CD14-positive monocyte (primary cell): ENCODE measurements around the gene NXF1. TPM values are rescaled to one million over a fixed set of nuclear protein-coding genes. Genes with fewer than 3 reads are reported as not detected.

Source experiments
- DNase-seq, 3 donors: peaks; one replicate each; pipeline ENCODE4 v3.0.0-alpha.2; 2011 to 2022
- H2AFZ ChIP-seq: 2 replicates; pipeline ENCODE4 v1.6.0; 2012; ENCODE audit warnings: mild to moderate bottlenecking, low read depth, low read length, inconsistent platforms; ENCODE audit not compliant: insufficient read depth, poor library complexity, severe bottlenecking
- H3K27ac ChIP-seq, 2 donors: 1 replicate in 1 of 2; 2 replicates in 1 of 2; pipeline ENCODE4 v1.5.1; 2012 to 2013; ENCODE audit warnings: low read length in 2 of 2, control low read depth in 1 of 2, inconsistent platforms in 1 of 2, low read depth in 1 of 2, mild to moderate bottlenecking in 1 of 2
- H3K27me3 ChIP-seq, 2 donors: one replicate each; pipeline versions ENCODE4 v1.6.0 to v1.6.1; 2011 to 2013; ENCODE audit warnings: low read length in 2 of 2; ENCODE audit not compliant: control insufficient read depth in 2 of 2, insufficient read depth in 2 of 2
- H3K36me3 ChIP-seq, 2 donors: replicated peaks in 1 of 2; 1 replicate in 1 of 2; 2 replicates in 1 of 2; pipeline versions ENCODE4 v1.5.1 to v1.6.1; 2012 to 2013; ENCODE audit warnings: low read length in 2 of 2, control low read depth in 1 of 2, inconsistent platforms in 1 of 2, mild to moderate bottlenecking in 1 of 2; ENCODE audit not compliant: insufficient read depth in 2 of 2, control insufficient read depth in 1 of 2
- H3K4me1 ChIP-seq, 2 donors: 1 replicate in 1 of 2; 2 replicates in 1 of 2; pipeline versions ENCODE4 v1.5.1 to v1.6.1; 2012 to 2013; ENCODE audit warnings: low read length in 2 of 2, control low read depth in 1 of 2, inconsistent platforms in 1 of 2, mild to moderate bottlenecking in 1 of 2, moderate library complexity in 1 of 2; ENCODE audit not compliant: insufficient read depth in 2 of 2, control insufficient read depth in 1 of 2
- H3K4me2 ChIP-seq: replicated peaks from 2 replicates; pipeline ENCODE3; 2012; ENCODE audit warnings: low read length, moderate library complexity, mild to moderate bottlenecking; ENCODE audit not compliant: poor library complexity, severe bottlenecking; ENCODE audit errors: extremely low read depth
- H3K4me3 ChIP-seq, 3 experiments: fragments of 200-600 bp in 1 of 3; sonication (generic) in 1 of 3; replicated peaks in 1 of 3; 1 replicate in 2 of 3; 2 replicates in 1 of 3; pipeline ENCODE4 v1.5.1; 2011 to 2013; ENCODE audit warnings: low read length in 3 of 3, mild to moderate bottlenecking in 3 of 3, control low read depth in 2 of 3, low read depth in 2 of 3, inconsistent platforms in 1 of 3, moderate library complexity in 1 of 3
- H3K79me2 ChIP-seq: 2 replicates; pipeline ENCODE4 v1.6.0; 2012; ENCODE audit warnings: mild to moderate bottlenecking, control low read depth, inconsistent platforms, low read length, moderate library complexity; ENCODE audit not compliant: insufficient read depth
- H3K9ac ChIP-seq: 2 replicates; pipeline ENCODE4 v1.6.0; 2017; ENCODE audit warnings: low read length, mild to moderate bottlenecking; ENCODE audit not compliant: insufficient read depth, poor library complexity, severe bottlenecking
- H3K9me3 ChIP-seq, 2 donors: replicated peaks in 1 of 2; 1 replicate in 1 of 2; 2 replicates in 1 of 2; pipeline versions ENCODE4 v1.5.1 to v1.6.1; 2012 to 2013; ENCODE audit warnings: low read length in 2 of 2, control low read depth in 1 of 2; ENCODE audit not compliant: control insufficient read depth in 1 of 2, insufficient read depth in 1 of 2
- H4K20me1 ChIP-seq: 2 replicates; pipeline ENCODE4 v1.6.0; 2012; ENCODE audit warnings: mild to moderate bottlenecking, low read length, control low read depth, moderate library complexity; ENCODE audit not compliant: insufficient read depth
- H3K27ac Mint-ChIP-seq, 7 donors: one replicate each; pipeline ENCODE4 v1.8.0; 2020; ENCODE audit warnings: mild to moderate bottlenecking in 7 of 7, mixed read lengths in 7 of 7, moderate library complexity in 6 of 7, inconsistent platforms in 2 of 7
- H3K27me3 Mint-ChIP-seq, 3 donors: one replicate each; pipeline ENCODE4 v1.8.0; 2021 to 2022; ENCODE audit warnings: low read depth in 3 of 3, mild to moderate bottlenecking in 3 of 3, mixed read lengths in 3 of 3, moderate library complexity in 3 of 3, inconsistent platforms in 1 of 3
- H3K36me3 Mint-ChIP-seq, 2 donors: one replicate each; pipeline ENCODE4 v1.8.0; 2020; ENCODE audit warnings: mixed read lengths in 2 of 2, inconsistent platforms in 1 of 2, mild to moderate bottlenecking in 1 of 2
- H3K4me1 Mint-ChIP-seq: one replicate; pipeline ENCODE4 v1.8.0; 2020; ENCODE audit warnings: mild to moderate bottlenecking, mixed read lengths
- H3K4me3 Mint-ChIP-seq, 2 donors: one replicate each; pipeline ENCODE4 v1.8.0; 2020; ENCODE audit warnings: mild to moderate bottlenecking in 2 of 2, mixed read lengths in 2 of 2, moderate library complexity in 1 of 2
- H3K9me3 Mint-ChIP-seq, 7 donors: one replicate each; pipeline ENCODE4 v1.8.0; 2020 to 2022; ENCODE audit warnings: mixed read lengths in 7 of 7, mild to moderate bottlenecking in 6 of 7, moderate library complexity in 6 of 7, inconsistent platforms in 2 of 7
- WGBS: methylation state at CpG from one replicate; pipeline ENCODE4 v1.1.5; 2013; ENCODE audit warnings: missing lambda C conversion rate; ENCODE audit not compliant: insufficient coverage; 5-methylcytosine and 5-hydroxymethylcytosine counted together
- intact Hi-C, 2 donors: fragments of 100-400 bp; cut with micrococcal nuclease; formaldehyde crosslinking; loops; one replicate each; pipeline versions ENCODE4 v1.15.0 to v1.15.1; 2023
- polyA plus RNA-seq, 3 donors: library from polyadenylated mRNA; depleted of rRNA in 1 of 3; unstranded in 2 of 3; stranded (reverse) in 1 of 3; fragments of 300-500 nt in 2 of 3; fragments of >200 nt in 1 of 3; fragmentation: Illumina TruSeq in 2 of 3; gene quantifications; 1 replicate in 2 of 3; 2 replicates in 1 of 3; pipeline ENCODE4 v1.2.3, GENCODE V29; 2012 to 2021
- TF ChIP-seq, protein P1 (sequence below): fragments of 200-600 bp; IDR thresholded peaks from one replicate; pipeline ENCODE4 v1.8.0; 2022; ENCODE audit warnings: antibody characterized with exemption, mild to moderate bottlenecking

NXF1 gene
- polyA plus RNA-seq, 3 donors = 50.1 to 748 (median 70.6) TPM

DNA sequence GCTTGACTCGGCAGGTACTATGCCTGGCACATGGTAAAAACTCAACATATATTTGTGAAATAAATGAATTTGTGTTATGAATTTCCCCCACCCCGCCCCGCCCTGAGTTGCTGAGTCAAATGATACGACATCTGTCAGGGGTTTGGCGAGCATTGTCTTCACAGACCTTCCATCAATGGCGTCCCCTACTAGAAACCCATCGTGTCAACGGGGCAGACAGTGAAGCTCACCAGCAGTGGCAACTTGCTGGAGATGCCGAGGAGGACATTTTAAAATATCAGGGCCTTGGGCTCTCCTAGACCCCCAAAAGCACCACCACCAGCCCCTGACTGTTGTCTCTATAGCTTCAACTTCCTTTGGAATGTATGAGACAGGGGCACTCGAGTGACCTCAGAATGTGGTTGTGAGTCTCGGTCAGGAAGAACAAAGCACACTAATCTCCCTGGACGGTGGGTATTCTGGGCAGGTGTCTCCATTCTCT is 761 bp upstream of the NXF1 start:
- H3K79me2 ChIP-seq = peaks cover 48% of the 10 kb centered on the region
- peak overlapping the region; percentile 98 for H3K27ac ChIP-seq
- Mint-ChIP-seq H3K27me3 (peaks cover 0 to 3% (median 2%) of the 10 kb centered on the region in 3 donors), H3K27ac (peak overlapping the region; percentile 91 to 99 (median 98)), H3K4me1 (peaks cover 38% of the 10 kb centered on the region), H3K4me3 (peak overlapping the region; percentile 90 to 98), H3K36me3 (peaks cover 32 to 37% of the 10 kb centered on the region in 2 donors), H3K9me3 (no peaks in the 10 kb centered on the region)
- peaks cover 25 to 28% of the 10 kb centered on the region in 2 donors for H3K36me3 ChIP-seq
- peak overlapping the region; percentile 89 for H3K9ac ChIP-seq
- H3K9me3 ChIP-seq = no peaks in the 10 kb centered on the region
- H3K27me3 ChIP-seq = no peaks in the 10 kb centered on the region
- peaks cover 44 to 48% of the 10 kb centered on the region in 2 donors for H3K4me1 ChIP-seq
- H2AFZ ChIP-seq = peak overlapping the region; percentile 57
- H3K4me3 ChIP-seq = peak overlapping the region; percentile 75 to 97 (median 91)
- H3K4me2 ChIP-seq = peak overlapping the region; percentile 82
- H4K20me1 ChIP-seq = peaks cover 39% of the 10 kb centered on the region
- intact Hi-C loops = loop anchor here in 1 of 2 donors (2.0 kb wide), 1 partner anchor 27 kb away; the partner anchor contains the start of genes STX5 and TEX54
- 56% methylated on average over 5 of the region's 12 CpGs for WGBS
- peak in 2 of 3 donors; percentile 25 to 79 for DNase-seq
- TF ChIP-seq, protein P1, sequence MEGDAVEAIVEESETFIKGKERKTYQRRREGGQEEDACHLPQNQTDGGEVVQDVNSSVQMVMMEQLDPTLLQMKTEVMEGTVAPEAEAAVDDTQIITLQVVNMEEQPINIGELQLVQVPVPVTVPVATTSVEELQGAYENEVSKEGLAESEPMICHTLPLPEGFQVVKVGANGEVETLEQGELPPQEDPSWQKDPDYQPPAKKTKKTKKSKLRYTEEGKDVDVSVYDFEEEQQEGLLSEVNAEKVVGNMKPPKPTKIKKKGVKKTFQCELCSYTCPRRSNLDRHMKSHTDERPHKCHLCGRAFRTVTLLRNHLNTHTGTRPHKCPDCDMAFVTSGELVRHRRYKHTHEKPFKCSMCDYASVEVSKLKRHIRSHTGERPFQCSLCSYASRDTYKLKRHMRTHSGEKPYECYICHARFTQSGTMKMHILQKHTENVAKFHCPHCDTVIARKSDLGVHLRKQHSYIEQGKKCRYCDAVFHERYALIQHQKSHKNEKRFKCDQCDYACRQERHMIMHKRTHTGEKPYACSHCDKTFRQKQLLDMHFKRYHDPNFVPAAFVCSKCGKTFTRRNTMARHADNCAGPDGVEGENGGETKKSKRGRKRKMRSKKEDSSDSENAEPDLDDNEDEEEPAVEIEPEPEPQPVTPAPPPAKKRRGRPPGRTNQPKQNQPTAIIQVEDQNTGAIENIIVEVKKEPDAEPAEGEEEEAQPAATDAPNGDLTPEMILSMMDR = no peak

DNA sequence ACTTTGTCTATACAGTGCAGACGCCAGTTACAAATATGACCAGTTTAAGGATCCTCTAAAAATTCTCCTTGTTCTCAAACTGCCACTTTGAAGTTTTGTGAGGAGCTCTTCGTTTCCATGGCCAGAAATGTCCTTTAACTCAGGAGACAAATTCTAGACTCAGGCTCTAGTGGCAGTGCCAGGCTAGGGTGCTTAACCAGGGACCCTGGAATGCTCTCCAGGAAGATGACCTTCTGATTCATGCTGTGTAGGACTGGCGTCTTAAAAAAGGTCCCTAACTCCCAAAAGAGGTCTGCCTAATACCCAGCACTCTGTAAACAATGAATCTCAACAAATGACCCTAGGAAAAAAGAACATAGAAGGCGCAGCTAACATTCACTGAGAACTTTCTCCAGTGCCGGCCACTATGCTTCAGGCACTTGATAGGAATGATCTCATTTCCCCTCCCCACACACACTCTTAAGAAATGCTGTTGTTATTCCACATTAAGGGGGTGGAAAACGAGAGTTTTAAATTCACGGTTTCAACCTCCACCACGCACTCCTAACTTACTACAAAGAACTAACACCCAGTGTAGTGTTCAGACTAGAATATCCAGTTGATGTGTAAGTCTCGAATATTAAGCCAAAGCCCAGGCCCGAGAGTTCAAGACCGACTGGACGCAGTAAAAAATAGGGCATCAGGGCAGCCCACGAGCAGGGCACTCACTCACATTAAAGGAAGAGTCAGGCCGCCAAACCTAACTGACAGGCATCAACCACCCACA is 747 bp downstream of the NXF1 start:
- Mint-ChIP-seq H3K4me3 (peak overlapping the region; percentile 97 to 98), H3K27ac (peak overlapping the region; percentile 93 to 99 (median 96)), H3K27me3 (peaks cover 0 to 3% (median 2%) of the 10 kb centered on the region in 3 donors), H3K9me3 (no peaks in the 10 kb centered on the region), H3K4me1 (peaks cover 35% of the 10 kb centered on the region), H3K36me3 (peaks cover 45 to 53% of the 10 kb centered on the region in 2 donors)
- no peaks in the 10 kb centered on the region for H3K27me3 ChIP-seq
- H3K27ac ChIP-seq = peak overlapping the region; percentile 98
- TF ChIP-seq, protein P1 = no peak
- peaks cover 54% of the 10 kb centered on the region for H4K20me1 ChIP-seq
- H3K4me1 ChIP-seq = peaks cover 44 to 48% of the 10 kb centered on the region in 2 donors
- H3K79me2 ChIP-seq = peaks cover 63% of the 10 kb centered on the region
- H2AFZ ChIP-seq = no peak overlapping the region
- peaks cover 40 to 43% of the 10 kb centered on the region in 2 donors for H3K36me3 ChIP-seq
- 3% methylated on average over 9 of the region's 14 CpGs for WGBS
- DNase-seq = peak in 2 of 3 donors; percentile 30 to 36
- H3K9me3 ChIP-seq = no peaks in the 10 kb centered on the region
- intact Hi-C loops = loop anchor here (1.0 to 5.0 kb wide), 3 partner anchors 28 to 33 kb away; partner anchors contain the start of genes STX5 (in 1 of the 2), TAF6L (in 1 of the 2), TEX54 (in 1 of the 2) and WDR74 (in 1 of the 2)
- peak overlapping the region; percentile 75 to 97 (median 91) for H3K4me3 ChIP-seq
- peak overlapping the region; percentile 89 for H3K9ac ChIP-seq
- peak overlapping the region; percentile 82 for H3K4me2 ChIP-seq
